HepG2 (cell line): ENCODE measurements around the gene TNFAIP6. TPM values are rescaled to one million over a fixed set of nuclear protein-coding genes. Genes with fewer than 3 reads are reported as not detected.

Experiments
- ARID2 ChIP-seq: sonication (generic); formaldehyde crosslinking; IDR thresholded peaks from 2 replicates; pipeline ENCODE4 v1.8.1; 2022; ENCODE audit warnings: mild to moderate bottlenecking, missing genetic modification reagents, borderline replicate concordance
- GZF1 ChIP-seq: sonication (generic); formaldehyde crosslinking; IDR thresholded peaks from 2 replicates; pipeline ENCODE4 v1.5.1; 2020; ENCODE audit warnings: mild to moderate bottlenecking, missing genetic modification reagents
- IKZF1 ChIP-seq: fragments of 450-650 bp; IDR thresholded peaks from 2 replicates; pipeline ENCODE4 v1.7.1; 2016
- KMT2A ChIP-seq: sonication (generic); formaldehyde crosslinking; IDR thresholded peaks from 2 replicates; pipeline ENCODE4 v1.4.0; 2020; ENCODE audit warnings: missing genetic modification reagents
- MATR3 ChIP-seq: sonication (generic); formaldehyde crosslinking; IDR thresholded peaks from 2 replicates; pipeline ENCODE4 v1.4.0; 2020; ENCODE audit warnings: missing genetic modification reagents
- MTF1 ChIP-seq: sonication (generic); formaldehyde crosslinking; IDR thresholded peaks from 2 replicates; pipeline ENCODE4 v1.5.0; 2020; ENCODE audit warnings: missing genetic modification reagents
- NCOR1 ChIP-seq: fragments of 200-600 bp; sonication (generic); IDR thresholded peaks from 2 replicates; pipeline ENCODE4 v1.7.0; 2017; ENCODE audit warnings: antibody characterized with exemption, low read length, borderline replicate concordance
- SIN3A ChIP-seq: IDR thresholded peaks from 2 replicates; pipeline ENCODE4 v1.6.1; 2011; ENCODE audit warnings: low read depth, mild to moderate bottlenecking, control low read depth, low read length, borderline replicate concordance
- SRSF1 ChIP-seq: fragments of 200-400 bp; formaldehyde crosslinking; optimal IDR thresholded peaks from 2 replicates; pipeline ENCODE3; 2017; ENCODE audit warnings: mild to moderate bottlenecking, low read depth, low read length, moderate library complexity
- STAT5B ChIP-seq: sonication (generic); formaldehyde crosslinking; IDR thresholded peaks from 2 replicates; pipeline ENCODE4 v1.4.0; 2020; ENCODE audit warnings: missing genetic modification reagents
- ZFP36 ChIP-seq: fragments of 150-350 bp; IDR thresholded peaks from 2 replicates; pipeline ENCODE4 v1.6.1; 2018; ENCODE audit warnings: borderline replicate concordance, low read length, low read depth; ENCODE audit not compliant: partially characterized antibody
- ZNF10 ChIP-seq: sonication (generic); formaldehyde crosslinking; IDR thresholded peaks from 2 replicates; pipeline ENCODE4 v1.4.0; 2020; ENCODE audit warnings: mild to moderate bottlenecking, low read depth, missing genetic modification reagents, borderline replicate concordance
- ZNF253 ChIP-seq: sonication (generic); formaldehyde crosslinking; IDR thresholded peaks from 2 replicates; pipeline ENCODE4 v1.8.0; 2022; ENCODE audit warnings: mild to moderate bottlenecking, missing genetic modification reagents, borderline replicate concordance
- ZNF430 ChIP-seq: sonication (generic); formaldehyde crosslinking; IDR thresholded peaks from 2 replicates; pipeline ENCODE4 v1.9.0; 2021; ENCODE audit warnings: mild to moderate bottlenecking, missing genetic modification reagents
- polyA plus RNA-seq, 8 experiments: library from polyadenylated mRNA; depleted of rRNA in 3 of 8; stranded (reverse) in 7 of 8; unstranded in 1 of 8; fragments of >200 nt; fragmentation: Illumina TruSeq in 4 of 8; extraction: Trizol in 4 of 8; gene quantifications; 2 replicates each; pipeline versions ENCODE4 v1.2.1 to v1.2.3, GENCODE V29; 2011 to 2016; ENCODE audit warnings: low read depth in 4 of 8, missing spikeins in 1 of 8, mixed read lengths in 1 of 8; ENCODE audit not compliant: insufficient read depth in 1 of 8
- total RNA-seq, 5 experiments: library from RNA; depleted of rRNA; stranded (reverse); fragments of >200 nt; fragmentation: Illumina TruSeq; extraction: Trizol; gene quantifications; 2 replicates each; pipeline ENCODE4 v1.2.3, GENCODE V29; 2016; ENCODE audit warnings: low read depth in 1 of 5
- TF ChIP-seq, protein P1 (sequence below): sonication (generic); formaldehyde crosslinking; IDR thresholded peaks from 2 replicates; pipeline ENCODE4 v1.8.0; 2022; ENCODE audit warnings: low read depth, missing genetic modification reagents
- TF ChIP-seq, protein P2 (sequence below): sonication (generic); formaldehyde crosslinking; IDR thresholded peaks from 2 replicates; pipeline ENCODE4 v1.4.0; 2020; ENCODE audit warnings: missing genetic modification reagents
- TF ChIP-seq, protein P3 (sequence below): sonication (generic); formaldehyde crosslinking; IDR thresholded peaks from 2 replicates; pipeline ENCODE4 v1.4.0; 2020; ENCODE audit warnings: missing genetic modification reagents
- TF ChIP-seq, protein P4 (sequence below): sonication (generic); formaldehyde crosslinking; conservative IDR thresholded peaks from 2 replicates; pipeline ENCODE4 v1.4.0; 2020; ENCODE audit warnings: missing genetic modification reagents

TNFAIP6 gene
- total and polyA plus RNA-seq, 2 of the 13 experiments (the other 11 are each of a cell fraction or from before 2014, with no cell fraction given): not detected

DNA sequence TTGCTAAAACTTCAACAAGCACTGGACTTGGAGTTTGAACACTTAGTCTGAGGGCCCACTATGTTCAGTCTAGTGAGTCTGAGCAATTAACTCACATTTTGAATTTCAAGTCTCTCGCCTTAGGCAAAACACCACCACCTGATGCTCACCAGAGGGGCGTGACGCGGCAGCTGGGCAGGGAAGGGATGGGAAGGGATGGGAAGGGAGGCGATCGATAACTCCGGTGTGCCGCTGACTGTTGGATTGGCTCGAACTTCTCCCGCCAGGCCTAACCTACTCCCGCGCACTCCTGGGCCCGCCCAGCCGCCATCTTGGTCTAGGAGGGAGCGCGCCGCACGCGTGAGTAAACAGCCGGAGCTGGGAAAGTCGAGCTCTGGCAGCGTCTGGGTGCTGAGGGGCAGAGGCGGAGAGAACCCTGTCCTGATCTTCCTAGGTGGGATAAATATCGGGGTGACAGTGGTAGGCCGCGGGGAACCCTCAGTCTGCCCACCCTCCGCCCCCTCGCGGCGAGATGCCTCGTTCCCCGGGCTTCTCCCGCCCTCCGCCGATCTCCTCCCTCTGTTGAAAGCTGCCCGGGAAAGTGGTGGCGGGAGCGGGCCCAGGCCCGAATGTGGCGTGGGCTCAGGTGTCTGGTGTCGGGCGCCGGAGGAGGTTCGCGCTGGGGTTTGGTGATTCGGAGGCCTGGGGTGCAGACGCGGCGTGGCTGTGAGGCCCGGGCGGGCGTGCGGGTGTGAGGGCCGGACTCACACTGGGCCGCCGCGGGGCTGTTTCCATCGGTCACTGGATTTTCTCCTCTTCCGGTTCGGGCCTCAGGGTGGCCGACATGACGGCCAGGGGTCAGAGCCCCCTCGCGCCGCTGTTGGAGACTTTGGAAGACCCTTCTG, 52.5 kb downstream of the TNFAIP6 start, which contains the start of gene RIF1 (continued):
- TF ChIP-seq, protein P1, sequence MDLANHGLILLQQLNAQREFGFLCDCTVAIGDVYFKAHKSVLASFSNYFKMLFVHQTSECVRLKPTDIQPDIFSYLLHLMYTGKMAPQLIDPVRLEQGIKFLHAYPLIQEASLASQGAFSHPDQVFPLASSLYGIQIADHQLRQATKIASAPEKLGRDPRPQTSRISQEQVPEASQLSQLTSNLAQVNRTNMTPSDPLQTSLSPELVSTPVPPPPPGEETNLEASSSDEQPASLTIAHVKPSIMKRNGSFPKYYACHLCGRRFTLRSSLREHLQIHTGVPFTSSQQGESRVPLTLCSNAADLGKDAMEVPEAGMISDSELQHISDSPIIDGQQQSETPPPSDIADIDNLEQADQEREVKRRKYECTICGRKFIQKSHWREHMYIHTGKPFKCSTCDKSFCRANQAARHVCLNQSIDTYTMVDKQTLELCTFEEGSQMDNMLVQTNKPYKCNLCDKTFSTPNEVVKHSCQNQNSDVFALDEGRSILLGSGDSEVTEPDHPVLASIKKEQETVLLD (CRISPR knock-in tag): peak; percentile 67
- TF ChIP-seq, protein P2, sequence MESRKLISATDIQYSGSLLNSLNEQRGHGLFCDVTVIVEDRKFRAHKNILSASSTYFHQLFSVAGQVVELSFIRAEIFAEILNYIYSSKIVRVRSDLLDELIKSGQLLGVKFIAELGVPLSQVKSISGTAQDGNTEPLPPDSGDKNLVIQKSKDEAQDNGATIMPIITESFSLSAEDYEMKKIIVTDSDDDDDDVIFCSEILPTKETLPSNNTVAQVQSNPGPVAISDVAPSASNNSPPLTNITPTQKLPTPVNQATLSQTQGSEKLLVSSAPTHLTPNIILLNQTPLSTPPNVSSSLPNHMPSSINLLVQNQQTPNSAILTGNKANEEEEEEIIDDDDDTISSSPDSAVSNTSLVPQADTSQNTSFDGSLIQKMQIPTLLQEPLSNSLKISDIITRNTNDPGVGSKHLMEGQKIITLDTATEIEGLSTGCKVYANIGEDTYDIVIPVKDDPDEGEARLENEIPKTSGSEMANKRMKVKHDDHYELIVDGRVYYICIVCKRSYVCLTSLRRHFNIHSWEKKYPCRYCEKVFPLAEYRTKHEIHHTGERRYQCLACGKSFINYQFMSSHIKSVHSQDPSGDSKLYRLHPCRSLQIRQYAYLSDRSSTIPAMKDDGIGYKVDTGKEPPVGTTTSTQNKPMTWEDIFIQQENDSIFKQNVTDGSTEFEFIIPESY (CRISPR knock-in tag): no peak
- TF ChIP-seq STAT5B (CRISPR knock-in tag) (no peak), ZNF430 (CRISPR knock-in tag) (peak; percentile 94), ZNF253 (peak; percentile 21; the same call in 1 of the 2 replicates), ARID2 (no peak), SIN3A (no peak; the same call in 1 of the 2 replicates), MTF1 (no peak), SRSF1 (peak; percentile 65), IKZF1 (no peak), GZF1 (CRISPR knock-in tag) (no peak; the same call in 1 of the 2 replicates), KMT2A (CRISPR knock-in tag) (peak; percentile 95), MATR3 (CRISPR knock-in tag) (no peak), ZFP36 (no peak), ZNF10 (no peak), NCOR1 (no peak; the same call in 1 of the 2 replicates)
- TF ChIP-seq, protein P3, sequence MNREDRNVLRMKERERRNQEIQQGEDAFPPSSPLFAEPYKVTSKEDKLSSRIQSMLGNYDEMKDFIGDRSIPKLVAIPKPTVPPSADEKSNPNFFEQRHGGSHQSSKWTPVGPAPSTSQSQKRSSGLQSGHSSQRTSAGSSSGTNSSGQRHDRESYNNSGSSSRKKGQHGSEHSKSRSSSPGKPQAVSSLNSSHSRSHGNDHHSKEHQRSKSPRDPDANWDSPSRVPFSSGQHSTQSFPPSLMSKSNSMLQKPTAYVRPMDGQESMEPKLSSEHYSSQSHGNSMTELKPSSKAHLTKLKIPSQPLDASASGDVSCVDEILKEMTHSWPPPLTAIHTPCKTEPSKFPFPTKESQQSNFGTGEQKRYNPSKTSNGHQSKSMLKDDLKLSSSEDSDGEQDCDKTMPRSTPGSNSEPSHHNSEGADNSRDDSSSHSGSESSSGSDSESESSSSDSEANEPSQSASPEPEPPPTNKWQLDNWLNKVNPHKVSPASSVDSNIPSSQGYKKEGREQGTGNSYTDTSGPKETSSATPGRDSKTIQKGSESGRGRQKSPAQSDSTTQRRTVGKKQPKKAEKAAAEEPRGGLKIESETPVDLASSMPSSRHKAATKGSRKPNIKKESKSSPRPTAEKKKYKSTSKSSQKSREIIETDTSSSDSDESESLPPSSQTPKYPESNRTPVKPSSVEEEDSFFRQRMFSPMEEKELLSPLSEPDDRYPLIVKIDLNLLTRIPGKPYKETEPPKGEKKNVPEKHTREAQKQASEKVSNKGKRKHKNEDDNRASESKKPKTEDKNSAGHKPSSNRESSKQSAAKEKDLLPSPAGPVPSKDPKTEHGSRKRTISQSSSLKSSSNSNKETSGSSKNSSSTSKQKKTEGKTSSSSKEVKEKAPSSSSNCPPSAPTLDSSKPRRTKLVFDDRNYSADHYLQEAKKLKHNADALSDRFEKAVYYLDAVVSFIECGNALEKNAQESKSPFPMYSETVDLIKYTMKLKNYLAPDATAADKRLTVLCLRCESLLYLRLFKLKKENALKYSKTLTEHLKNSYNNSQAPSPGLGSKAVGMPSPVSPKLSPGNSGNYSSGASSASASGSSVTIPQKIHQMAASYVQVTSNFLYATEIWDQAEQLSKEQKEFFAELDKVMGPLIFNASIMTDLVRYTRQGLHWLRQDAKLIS (CRISPR knock-in tag): no peak; the same call in 1 of the 2 replicates
- TF ChIP-seq, protein P4, sequence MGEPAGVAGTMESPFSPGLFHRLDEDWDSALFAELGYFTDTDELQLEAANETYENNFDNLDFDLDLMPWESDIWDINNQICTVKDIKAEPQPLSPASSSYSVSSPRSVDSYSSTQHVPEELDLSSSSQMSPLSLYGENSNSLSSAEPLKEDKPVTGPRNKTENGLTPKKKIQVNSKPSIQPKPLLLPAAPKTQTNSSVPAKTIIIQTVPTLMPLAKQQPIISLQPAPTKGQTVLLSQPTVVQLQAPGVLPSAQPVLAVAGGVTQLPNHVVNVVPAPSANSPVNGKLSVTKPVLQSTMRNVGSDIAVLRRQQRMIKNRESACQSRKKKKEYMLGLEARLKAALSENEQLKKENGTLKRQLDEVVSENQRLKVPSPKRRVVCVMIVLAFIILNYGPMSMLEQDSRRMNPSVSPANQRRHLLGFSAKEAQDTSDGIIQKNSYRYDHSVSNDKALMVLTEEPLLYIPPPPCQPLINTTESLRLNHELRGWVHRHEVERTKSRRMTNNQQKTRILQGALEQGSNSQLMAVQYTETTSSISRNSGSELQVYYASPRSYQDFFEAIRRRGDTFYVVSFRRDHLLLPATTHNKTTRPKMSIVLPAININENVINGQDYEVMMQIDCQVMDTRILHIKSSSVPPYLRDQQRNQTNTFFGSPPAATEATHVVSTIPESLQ (CRISPR knock-in tag): no peak
